H9 (cell line): ENCODE data around the gene MCF2L2. TPM values are rescaled to one million over a fixed set of nuclear protein-coding genes. Genes with fewer than 3 reads are reported as not detected.

Source experiments
- DNase-seq: peaks from one replicate; pipeline ENCODE4 v3.0.0-alpha.2; 2017
- H2AFZ ChIP-seq: one replicate; pipeline ENCODE4 v1.6.1; 2013; ENCODE audit warnings: mild to moderate bottlenecking, low read length, control low read depth, moderate library complexity
- H2AK5ac ChIP-seq: 2 replicates; pipeline ENCODE4 v1.6.1; 2013; ENCODE audit warnings: low read length, control low read depth, mixed read lengths; ENCODE audit not compliant: insufficient read length
- H2BK120ac ChIP-seq: one replicate; pipeline ENCODE4 v1.6.1; 2013; ENCODE audit warnings: low read depth, mild to moderate bottlenecking, low read length, control low read depth, inconsistent platforms; ENCODE audit not compliant: poor library complexity, severe bottlenecking
- H2BK12ac ChIP-seq: 2 replicates; pipeline ENCODE4 v1.6.1; 2013; ENCODE audit warnings: low read length, control low read depth, mixed read lengths, low read depth; ENCODE audit not compliant: insufficient read length
- H2BK15ac ChIP-seq: 2 replicates; pipeline ENCODE4 v1.6.1; 2013; ENCODE audit warnings: low read depth, low read length, control low read depth
- H2BK20ac ChIP-seq: one replicate; pipeline ENCODE4 v1.6.1; 2013; ENCODE audit warnings: low read depth, mild to moderate bottlenecking, low read length, control low read depth, inconsistent platforms; ENCODE audit not compliant: poor library complexity, severe bottlenecking
- H2BK5ac ChIP-seq: 2 replicates; pipeline ENCODE4 v1.6.1; 2013; ENCODE audit warnings: low read length, control low read depth, mixed read lengths; ENCODE audit not compliant: insufficient read length
- H3K14ac ChIP-seq: 2 replicates; pipeline ENCODE4 v1.6.1; 2013; ENCODE audit warnings: low read length, control low read depth; ENCODE audit not compliant: insufficient read depth
- H3K18ac ChIP-seq: 2 replicates; pipeline ENCODE4 v1.6.1; 2013; ENCODE audit warnings: low read depth, mild to moderate bottlenecking, mixed read lengths, low read length, control low read depth; ENCODE audit not compliant: insufficient read length
- H3K23ac ChIP-seq: 2 replicates; pipeline ENCODE4 v1.6.1; 2013; ENCODE audit warnings: low read length, control low read depth, mixed read lengths, low read depth; ENCODE audit not compliant: insufficient read length
- H3K23me2 ChIP-seq: 2 replicates; pipeline ENCODE4 v1.6.1; 2013; ENCODE audit warnings: low read depth, mild to moderate bottlenecking, mixed read lengths, low read length, control low read depth; ENCODE audit not compliant: insufficient read length, poor library complexity, severe bottlenecking
- H3K27ac ChIP-seq: 2 replicates; pipeline ENCODE4 v1.5.1; 2013; ENCODE audit warnings: low read length, control low read depth, mixed read lengths, low read depth; ENCODE audit not compliant: insufficient read length
- H3K27me3 ChIP-seq: 2 replicates; pipeline ENCODE4 v1.6.1; 2013; ENCODE audit warnings: low read length, control low read depth, inconsistent platforms; ENCODE audit not compliant: insufficient read depth
- H3K4ac ChIP-seq: 2 replicates; pipeline ENCODE4 v1.6.1; 2013; ENCODE audit warnings: low read depth, mild to moderate bottlenecking, control low read depth, inconsistent platforms, low read length, moderate library complexity
- H3K4me1 ChIP-seq: 2 replicates; pipeline ENCODE4 v1.6.1; 2013; ENCODE audit warnings: low read length, control low read depth, inconsistent platforms; ENCODE audit not compliant: insufficient read depth
- H3K4me2 ChIP-seq: 2 replicates; pipeline ENCODE4 v1.6.1; 2013; ENCODE audit warnings: low read length, control low read depth, mixed read lengths; ENCODE audit not compliant: insufficient read length, insufficient read depth
- H3K56ac ChIP-seq: 2 replicates; pipeline ENCODE4 v1.6.1; 2013; ENCODE audit warnings: low read depth, mild to moderate bottlenecking, mixed read lengths, low read length, control low read depth; ENCODE audit not compliant: insufficient read length
- H3K79me1 ChIP-seq: 2 replicates; pipeline ENCODE4 v1.6.1; 2013; ENCODE audit warnings: low read depth, mild to moderate bottlenecking, moderate library complexity, low read length, control low read depth, inconsistent platforms; ENCODE audit not compliant: insufficient read depth, poor library complexity, severe bottlenecking
- H3K79me2 ChIP-seq: 2 replicates; pipeline ENCODE4 v1.6.1; 2013; ENCODE audit warnings: low read length, control low read depth, inconsistent platforms; ENCODE audit not compliant: insufficient read depth
- H3K9ac ChIP-seq: 2 replicates; pipeline ENCODE4 v1.6.1; 2013; ENCODE audit warnings: low read length, control low read depth, mixed read lengths; ENCODE audit not compliant: insufficient read length; ENCODE audit errors: extremely low read depth
- H3K9me3 ChIP-seq: one replicate; pipeline ENCODE4 v1.6.1; 2013; ENCODE audit warnings: low read depth, low read length, inconsistent platforms; ENCODE audit not compliant: control insufficient read depth
- H3T11ph ChIP-seq: one replicate; pipeline ENCODE4 v1.6.1; 2013; ENCODE audit warnings: mild to moderate bottlenecking, low read length, control low read depth, inconsistent platforms
- H4K20me1 ChIP-seq: one replicate; pipeline ENCODE4 v1.6.1; 2013; ENCODE audit not compliant: control insufficient read depth, insufficient read length, insufficient read depth
- H4K5ac ChIP-seq: 2 replicates; pipeline ENCODE4 v1.6.1; 2013; ENCODE audit warnings: low read depth, mild to moderate bottlenecking, mixed read lengths, low read length, control low read depth; ENCODE audit not compliant: insufficient read length
- H4K8ac ChIP-seq: replicated peaks from 2 replicates; pipeline ENCODE4 v1.6.1; 2013; ENCODE audit warnings: low read length, control low read depth, mixed read lengths, low read depth; ENCODE audit not compliant: insufficient read length
- H4K91ac ChIP-seq: 2 replicates; pipeline ENCODE4 v1.6.1; 2013; ENCODE audit warnings: low read depth, mild to moderate bottlenecking, moderate library complexity, mixed read lengths, low read length, control low read depth; ENCODE audit not compliant: insufficient read length
- H3K27ac Mint-ChIP-seq, 3 experiments: 2 replicates in 2 of 3; 3 replicates in 1 of 3; pipeline ENCODE4 v1.8.0; 2020 to 2021; ENCODE audit warnings: mixed read lengths in 3 of 3, mild to moderate bottlenecking in 1 of 3, moderate library complexity in 1 of 3
- H3K27me3 Mint-ChIP-seq: 2 replicates; pipeline ENCODE4 v1.8.0; 2021; ENCODE audit warnings: low read depth, mild to moderate bottlenecking, moderate library complexity, mixed read lengths
- H3K36me3 Mint-ChIP-seq, 3 experiments: 2 replicates in 2 of 3; 3 replicates in 1 of 3; pipeline ENCODE4 v1.8.0; 2020 to 2021; ENCODE audit warnings: low read depth in 3 of 3, mixed read lengths in 3 of 3; ENCODE audit not compliant: insufficient read depth in 1 of 3
- H3K4me1 Mint-ChIP-seq, 2 experiments: 2 replicates each; pipeline ENCODE4 v1.8.0; 2020; ENCODE audit warnings: mixed read lengths in 2 of 2
- H3K4me3 Mint-ChIP-seq, 2 experiments: 2 replicates in 1 of 2; 3 replicates in 1 of 2; pipeline ENCODE4 v1.8.0; 2020 to 2021; ENCODE audit warnings: mild to moderate bottlenecking in 2 of 2, mixed read lengths in 2 of 2, moderate library complexity in 1 of 2
- H3K9me3 Mint-ChIP-seq, 2 experiments: 2 replicates in 1 of 2; 3 replicates in 1 of 2; pipeline ENCODE4 v1.8.0; 2020; ENCODE audit warnings: mild to moderate bottlenecking in 2 of 2, mixed read lengths in 2 of 2, moderate library complexity in 1 of 2
- CTCF ChIP-seq: fragments of 200-600 bp; sonication (generic); conservative IDR thresholded peaks from 3 replicates; pipeline ENCODE4 v1.8.0; 2021; ENCODE audit warnings: antibody characterized with exemption, mild to moderate bottlenecking
- WGBS: extraction: QIAGEN DNeasy Blood & Tissue Kit; methylation state at CpG from one replicate; pipeline ENCODE4 v1.1.7; 2013; ENCODE audit warnings: missing lambda C conversion rate, low lambda C conversion rate, mixed read lengths; ENCODE audit not compliant: insufficient read length; ENCODE audit errors: extremely low coverage; 5-methylcytosine and 5-hydroxymethylcytosine counted together
- total RNA-seq: library from RNA; stranded (reverse); gene quantifications from 2 replicates; pipeline ENCODE4 v1.2.1, GENCODE V29; 2021

MCF2L2 gene
- total RNA-seq, 1 experiment from 2014 or later = 6.4 TPM

- no peaks in the 10 kb centered on the region for H3K23me2 ChIP-seq
- no peak overlapping the region for H3K23ac ChIP-seq
- no peaks in the 10 kb centered on the region for H3K79me2 ChIP-seq
- no peak overlapping the region for H4K91ac ChIP-seq
- H3T11ph ChIP-seq = no peak overlapping the region
- H4K8ac ChIP-seq = no peak overlapping the region
- H3K4me1 Mint-ChIP-seq = peaks cover 2 to 8% of the 10 kb centered on the region in 2 experiments; a peak in 2 of 4 replicates
- H3K56ac ChIP-seq = no peak overlapping the region
- no peak overlapping the region for H3K4me2 ChIP-seq
- no peaks in the 10 kb centered on the region for H4K20me1 ChIP-seq
- no peak overlapping the region for H3K18ac ChIP-seq
- H3K9ac ChIP-seq = no peak overlapping the region
- H3K4ac ChIP-seq = no peak overlapping the region
- no peak overlapping the region for H2BK20ac ChIP-seq
- H2BK5ac ChIP-seq = no peak overlapping the region
- no peak overlapping the region for H3K27ac ChIP-seq
- no peak overlapping the region for H2BK12ac ChIP-seq
- no peak overlapping the region for H2AFZ ChIP-seq
- no CpG with 5 or more reads among the region's 6 CpGs for WGBS
- no peak overlapping the region for H4K5ac ChIP-seq
- no peak for DNase-seq
- H3K79me1 ChIP-seq = no peaks in the 10 kb centered on the region
- H3K27ac Mint-ChIP-seq = no peak overlapping the region
- no peaks in the 10 kb centered on the region; a peak in 1 of 7 replicates for H3K36me3 Mint-ChIP-seq
- no peaks in the 10 kb centered on the region for H3K4me1 ChIP-seq
- no peak for TF ChIP-seq CTCF
- H3K4me3 Mint-ChIP-seq = no peak overlapping the region
- no peaks in the 10 kb centered on the region for H3K27me3 ChIP-seq
- H2BK120ac ChIP-seq = no peak overlapping the region
- H3K14ac ChIP-seq = no peak overlapping the region
- H2BK15ac ChIP-seq = no peak overlapping the region
- H3K9me3 Mint-ChIP-seq = no peaks in the 10 kb centered on the region
- no peaks in the 10 kb centered on the region; the same call in 1 of the 2 replicates for H3K27me3 Mint-ChIP-seq
- H3K9me3 ChIP-seq = no peaks in the 10 kb centered on the region
- no peak overlapping the region for H2AK5ac ChIP-seq
Observed at GRCh38 chr3:183151821-183152351, 276.5 kb downstream of the MCF2L2 start.
